Stimulated activated naive CD8-positive, alpha-beta T cell treated with anti-CD3 and anti-CD28 coated beads, Interleukin-15, amount 100 ng/mL, for 72 hours (primary cell): ENCODE data around the gene PRDM16.
"Not testable (repeated sequence)": the region's sequence is repeated elsewhere in the genome, so short reads cannot be mapped to it uniquely, and the experiment has no call there.

Source experiments
- ATAC-seq: fragments of 150-1000 bp; cut with Tn5 transposase; 2 replicates; pipeline ENCODE4 v1.10.0; 2021; ENCODE audit warnings: mild to moderate bottlenecking, moderate library complexity
- DNase-seq, 2 donors: peaks; one replicate each; pipeline ENCODE4 v3.0.0; 2021 to 2022
- H3K27ac Mint-ChIP-seq, 2 donors: one replicate each; pipeline ENCODE4 v1.8.0; 2022; ENCODE audit warnings: mild to moderate bottlenecking in 2 of 2, mixed read lengths in 2 of 2, moderate library complexity in 2 of 2
- H3K27me3 Mint-ChIP-seq: one replicate; pipeline ENCODE4 v1.8.0; 2022; ENCODE audit warnings: mixed read lengths
- H3K4me1 Mint-ChIP-seq: one replicate; pipeline ENCODE4 v1.8.0; 2022; ENCODE audit warnings: mild to moderate bottlenecking, mixed read lengths
- H3K4me3 Mint-ChIP-seq, 2 donors: one replicate each; pipeline ENCODE4 v1.8.0; 2022; ENCODE audit warnings: mild to moderate bottlenecking in 2 of 2, mixed read lengths in 2 of 2, moderate library complexity in 1 of 2
- H3K9me3 Mint-ChIP-seq, 2 donors: one replicate each; pipeline ENCODE4 v1.8.0; 2022; ENCODE audit warnings: mixed read lengths in 2 of 2

The PRDM16 gene

DNA sequence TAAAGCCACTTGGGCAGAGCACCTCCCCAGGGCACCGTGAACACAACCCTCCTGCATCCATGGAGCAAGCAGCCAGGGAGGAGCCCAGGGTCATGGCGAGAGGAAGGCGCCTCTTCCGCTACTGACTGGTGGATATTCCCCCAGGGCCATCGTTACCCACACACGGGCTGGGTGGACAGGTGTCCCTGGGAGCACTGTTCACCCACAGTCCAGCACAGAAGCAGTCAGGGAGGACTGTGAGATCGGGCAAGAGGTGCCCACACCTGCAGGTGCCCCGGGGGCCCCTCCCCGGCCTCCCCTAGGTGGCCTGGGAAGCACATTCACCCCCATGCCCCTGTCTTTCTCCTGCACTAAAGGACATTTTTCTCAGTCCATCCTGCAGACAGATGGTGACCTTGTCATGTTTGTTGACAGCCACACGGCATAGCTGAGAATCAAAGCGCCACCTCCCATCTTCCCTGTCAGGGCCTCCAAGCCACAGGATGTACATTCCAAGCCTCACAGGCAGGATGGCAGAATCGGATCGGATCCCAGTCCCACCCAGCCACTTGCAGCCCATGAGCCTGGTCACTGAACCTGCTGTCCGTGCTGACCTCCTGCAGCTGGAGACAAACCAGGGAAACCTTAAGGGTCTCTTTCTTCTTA is 160.2 kb downstream of the PRDM16 start:
- Mint-ChIP-seq H3K4me1 (no peaks in the 10 kb centered on the region), H3K4me3 (no peak overlapping the region), H3K27me3 (peaks cover 8% of the 10 kb centered on the region), H3K27ac (peak overlapping the region in 1 of 2 donors; percentile 83), H3K9me3 (no peaks in the 10 kb centered on the region)
- DNase-seq (no peak), ATAC-seq (no peak)

DNA sequence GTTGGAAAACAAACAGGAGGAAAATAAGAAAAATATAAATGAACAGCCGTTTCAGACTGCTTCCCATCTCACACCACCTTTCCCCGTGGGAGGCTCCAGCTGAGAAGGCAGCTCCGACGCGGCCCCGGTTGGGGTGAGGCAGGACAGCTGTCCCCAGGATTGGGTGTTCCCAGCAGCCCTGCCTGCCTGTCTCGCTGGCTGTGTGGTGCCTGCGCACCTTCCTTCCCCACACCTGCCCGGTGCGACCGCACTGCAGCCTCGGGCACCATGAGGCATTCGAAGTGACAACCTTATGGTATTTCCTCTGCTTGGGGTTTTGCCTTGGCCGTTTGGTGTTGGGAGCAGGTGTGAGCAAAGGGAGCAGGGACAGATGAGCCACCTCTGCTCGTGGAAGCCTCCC is 161.6 kb downstream of the PRDM16 start:
- DNase-seq: no peak
- no peak overlapping the region for H3K4me3 Mint-ChIP-seq
- no peak for ATAC-seq
- H3K4me1 Mint-ChIP-seq: no peaks in the 10 kb centered on the region
- peaks cover 8% of the 10 kb centered on the region for H3K27me3 Mint-ChIP-seq
- no peak overlapping the region for H3K27ac Mint-ChIP-seq
- H3K9me3 Mint-ChIP-seq: no peaks in the 10 kb centered on the region

DNA sequence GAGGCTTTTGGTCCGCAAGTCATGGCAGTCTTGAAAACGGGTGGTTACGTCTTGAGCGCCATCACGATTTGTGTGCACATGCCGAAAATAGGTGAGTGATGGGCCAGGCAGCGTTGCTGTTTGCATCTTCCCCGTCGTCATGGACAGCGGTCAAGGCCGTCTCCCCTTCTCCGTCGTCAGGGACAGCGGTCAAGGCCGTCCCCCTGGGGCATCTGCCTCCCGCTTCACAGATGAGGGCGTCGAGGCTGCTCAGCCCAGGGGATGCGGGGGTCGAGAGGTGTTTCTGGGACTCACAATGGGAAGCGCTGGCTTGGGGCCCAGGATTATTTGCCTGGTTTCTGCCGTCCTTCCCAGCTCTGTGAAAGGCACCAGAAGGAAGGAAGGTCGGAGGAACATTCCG is 162.2 kb downstream of the PRDM16 start:
- Mint-ChIP-seq H3K27ac (no peak overlapping the region), H3K27me3 (peaks cover 8% of the 10 kb centered on the region), H3K9me3 (no peaks in the 10 kb centered on the region), H3K4me1 (no peaks in the 10 kb centered on the region), H3K4me3 (no peak overlapping the region)
- ATAC-seq (no peak), DNase-seq (no peak)

DNA sequence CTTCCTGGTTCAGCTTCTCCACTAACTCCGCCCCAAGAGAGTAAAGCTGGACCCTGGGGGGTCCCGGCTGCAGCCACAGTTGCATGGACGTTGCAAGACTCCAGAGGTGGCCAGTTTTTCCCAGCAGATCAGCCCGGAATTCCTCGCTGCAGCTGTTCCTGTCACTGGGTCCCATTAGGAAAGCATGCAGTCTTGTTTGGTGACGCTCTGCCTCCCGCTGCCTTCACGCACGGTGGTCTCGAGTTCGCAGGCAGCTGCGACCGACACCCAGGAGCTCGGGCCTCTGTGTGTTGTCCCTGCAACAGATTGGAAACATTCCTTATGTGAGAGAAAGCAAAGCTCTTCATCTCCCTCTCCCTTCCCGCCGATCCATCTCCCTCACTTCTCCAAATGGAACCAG is 162.8 kb downstream of the PRDM16 start:
- Mint-ChIP-seq H3K9me3 (no peaks in the 10 kb centered on the region), H3K27ac (no peak overlapping the region), H3K4me1 (no peaks in the 10 kb centered on the region), H3K4me3 (no peak overlapping the region), H3K27me3 (peaks cover 8% of the 10 kb centered on the region)
- ATAC-seq: no peak
- DNase-seq: no peak

DNA sequence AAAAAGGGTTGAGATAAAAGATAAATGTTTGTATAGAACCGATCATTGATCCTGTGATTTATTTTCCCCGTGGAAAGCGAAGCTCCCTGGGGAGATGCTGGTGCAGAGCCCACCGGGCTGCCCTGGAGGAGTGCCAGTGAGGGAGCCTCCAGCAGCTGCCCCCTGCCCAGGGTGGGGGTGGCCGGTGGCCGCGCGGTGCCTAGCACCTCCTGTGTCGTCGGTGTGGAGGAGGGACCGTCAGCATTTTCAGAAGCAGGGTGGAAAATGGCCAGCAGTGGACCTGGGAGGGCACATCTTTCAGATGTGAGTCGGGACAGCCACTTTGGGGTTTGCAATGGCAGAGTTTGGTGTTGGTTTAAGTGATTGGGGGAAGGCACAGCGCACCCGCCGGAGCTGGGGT is 164.0 kb downstream of the PRDM16 start:
- Mint-ChIP-seq H3K9me3 (no peaks in the 10 kb centered on the region), H3K4me1 (no peaks in the 10 kb centered on the region), H3K27ac (no peak overlapping the region), H3K4me3 (no peak overlapping the region), H3K27me3 (peaks cover 8% of the 10 kb centered on the region)
- no peak for ATAC-seq
- no peak for DNase-seq

DNA sequence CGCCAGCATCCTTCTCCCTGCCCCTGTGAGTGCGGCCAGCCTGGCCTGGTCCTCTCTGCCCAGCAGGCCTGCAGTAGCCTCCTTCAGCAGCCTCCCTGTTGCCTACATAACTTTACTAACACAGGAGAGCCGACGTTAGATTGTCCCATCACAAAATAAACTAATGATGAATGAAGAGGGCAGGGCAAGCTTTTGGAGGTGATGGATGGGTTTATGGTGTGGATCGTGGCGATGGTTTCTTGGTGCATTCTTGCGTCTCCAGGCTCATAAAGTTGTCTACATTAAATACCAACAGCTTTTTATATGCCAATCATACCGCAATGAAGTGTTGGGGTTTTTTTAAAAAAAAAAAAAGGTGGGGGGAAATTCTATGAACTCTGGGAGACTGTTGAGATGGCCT is 164.5 kb downstream of the PRDM16 start:
- Mint-ChIP-seq H3K9me3 (no peaks in the 10 kb centered on the region), H3K27ac (no peak overlapping the region), H3K4me1 (no peaks in the 10 kb centered on the region), H3K27me3 (peaks cover 5% of the 10 kb centered on the region), H3K4me3 (no peak overlapping the region)
- no peak for DNase-seq
- ATAC-seq: no peak

DNA sequence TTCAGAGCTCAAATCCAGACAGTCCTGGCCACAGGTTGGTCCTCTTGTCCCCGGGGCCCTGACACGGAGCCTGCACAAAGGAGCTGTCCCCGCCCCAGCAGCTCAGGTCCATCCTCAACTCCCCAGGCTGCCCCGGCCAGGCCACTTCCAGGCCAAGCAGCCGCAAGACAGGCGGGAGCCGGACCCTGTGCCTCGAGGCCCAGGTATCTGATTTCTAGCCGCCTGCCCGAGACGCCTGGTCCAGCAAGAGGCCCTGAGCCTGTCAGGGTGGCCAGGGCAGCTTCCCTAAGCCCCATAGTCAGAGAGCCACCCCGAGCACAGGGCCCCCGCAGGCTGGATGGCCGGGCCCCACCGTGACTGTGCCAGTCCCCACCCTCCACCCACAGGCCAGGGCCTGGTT is 165.3 kb downstream of the PRDM16 start:
- no peak overlapping the region for H3K4me3 Mint-ChIP-seq
- H3K27me3 Mint-ChIP-seq: no peaks in the 10 kb centered on the region
- DNase-seq (no peak), ATAC-seq (no peak)
- no peaks in the 10 kb centered on the region for H3K9me3 Mint-ChIP-seq
- no peak overlapping the region for H3K27ac Mint-ChIP-seq
- H3K4me1 Mint-ChIP-seq: no peaks in the 10 kb centered on the region

DNA sequence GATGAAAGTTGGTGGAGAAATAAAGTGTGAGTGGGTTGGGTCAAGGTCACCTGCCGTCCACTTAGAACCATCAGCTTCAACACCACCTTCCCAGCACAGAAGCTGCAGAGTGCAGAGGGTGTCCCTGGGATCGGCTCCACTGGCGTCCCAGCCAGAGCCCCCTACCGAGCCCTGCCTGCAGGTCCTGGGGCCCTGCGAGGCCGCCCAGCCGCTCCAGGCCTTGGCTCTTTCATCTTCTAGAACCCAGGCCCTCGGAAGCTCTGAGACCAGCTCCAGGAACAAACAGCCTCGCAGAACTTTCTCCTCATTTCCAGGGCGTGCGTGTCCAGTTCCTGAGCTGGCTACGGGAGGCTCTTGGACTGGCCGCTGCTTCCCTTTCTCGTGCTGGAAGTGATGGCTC is 166.0 kb downstream of the PRDM16 start:
- Mint-ChIP-seq H3K27me3 (no peaks in the 10 kb centered on the region), H3K4me3 (no peak overlapping the region), H3K27ac (no peak overlapping the region), H3K4me1 (no peaks in the 10 kb centered on the region), H3K9me3 (no peaks in the 10 kb centered on the region)
- ATAC-seq (no peak), DNase-seq (no peak)

DNA sequence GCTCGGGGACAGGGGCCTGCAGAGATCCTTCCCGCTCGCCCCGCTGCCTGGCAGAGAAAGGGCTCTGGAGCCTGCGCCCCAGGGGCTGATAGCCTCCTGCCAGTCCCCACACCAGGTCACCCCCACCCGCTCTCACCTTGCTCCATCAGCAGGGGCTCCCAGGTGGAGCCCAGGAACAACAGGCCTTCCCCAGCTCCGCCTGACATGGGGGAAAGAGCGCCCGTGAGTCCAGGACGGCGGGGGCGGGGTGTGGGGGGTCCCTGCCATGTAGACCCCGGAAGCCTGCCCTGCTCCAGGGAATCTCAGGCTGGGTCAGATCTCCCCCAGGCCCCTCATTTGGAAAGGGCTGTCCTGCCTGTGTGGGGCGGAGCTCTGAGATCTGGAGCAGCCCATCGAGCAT is 166.5 kb downstream of the PRDM16 start:
- ATAC-seq: no peak
- DNase-seq: no peak
- Mint-ChIP-seq H3K27me3 (no peaks in the 10 kb centered on the region), H3K4me3 (no peak overlapping the region), H3K27ac (peak overlapping the region in 1 of 2 donors; percentile 90), H3K9me3 (no peaks in the 10 kb centered on the region), H3K4me1 (no peaks in the 10 kb centered on the region)

DNA sequence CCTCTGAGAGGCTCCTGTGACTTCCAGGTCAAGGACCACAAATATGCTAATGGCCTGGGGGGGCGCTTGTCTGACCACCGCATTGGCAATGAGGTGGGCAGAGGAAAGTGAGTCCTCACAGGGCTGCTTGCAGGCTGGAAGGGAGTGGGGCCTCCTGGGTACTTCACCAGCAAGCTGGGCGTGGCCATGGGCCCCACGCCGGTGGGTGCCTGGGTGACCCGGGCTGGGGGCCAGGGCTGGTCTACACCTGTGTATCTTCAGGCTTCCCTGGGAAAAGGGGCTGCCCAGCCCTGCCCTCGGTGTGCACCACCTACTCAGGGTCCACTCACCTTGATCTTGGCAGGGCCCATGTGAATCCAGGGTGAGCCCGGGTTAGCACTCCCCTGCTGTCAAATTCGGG is 167.4 kb downstream of the PRDM16 start:
- Mint-ChIP-seq H3K9me3 (no peaks in the 10 kb centered on the region), H3K27me3 (no peaks in the 10 kb centered on the region), H3K27ac (no peak overlapping the region), H3K4me3 (no peak overlapping the region), H3K4me1 (no peaks in the 10 kb centered on the region)
- ATAC-seq (no peak), DNase-seq (no peak)

DNA sequence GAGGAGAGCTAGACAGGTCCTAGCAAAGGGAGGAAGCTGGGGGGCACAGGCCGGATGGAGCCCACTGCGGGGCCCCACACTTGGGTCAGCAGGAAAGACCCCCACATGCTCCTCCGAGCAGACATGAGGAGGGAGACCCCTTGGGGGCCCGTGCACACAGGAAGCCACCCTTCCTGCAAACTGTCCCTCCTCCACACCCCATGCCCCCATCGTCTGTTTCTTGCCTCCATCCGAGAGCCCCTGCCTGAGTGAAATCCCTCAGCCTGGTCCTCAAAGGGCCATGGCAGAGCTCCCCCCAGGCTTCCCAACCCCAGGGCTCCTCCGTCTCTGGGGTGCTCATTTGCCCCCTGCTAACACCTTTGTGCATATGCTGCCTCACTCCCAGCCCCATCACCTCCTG is 168.0 kb downstream of the PRDM16 start:
- no peaks in the 10 kb centered on the region for H3K27me3 Mint-ChIP-seq
- H3K27ac Mint-ChIP-seq: no peak overlapping the region
- no peaks in the 10 kb centered on the region for H3K9me3 Mint-ChIP-seq
- no peak for DNase-seq
- ATAC-seq: no peak
- no peaks in the 10 kb centered on the region for H3K4me1 Mint-ChIP-seq
- H3K4me3 Mint-ChIP-seq: no peak overlapping the region

DNA sequence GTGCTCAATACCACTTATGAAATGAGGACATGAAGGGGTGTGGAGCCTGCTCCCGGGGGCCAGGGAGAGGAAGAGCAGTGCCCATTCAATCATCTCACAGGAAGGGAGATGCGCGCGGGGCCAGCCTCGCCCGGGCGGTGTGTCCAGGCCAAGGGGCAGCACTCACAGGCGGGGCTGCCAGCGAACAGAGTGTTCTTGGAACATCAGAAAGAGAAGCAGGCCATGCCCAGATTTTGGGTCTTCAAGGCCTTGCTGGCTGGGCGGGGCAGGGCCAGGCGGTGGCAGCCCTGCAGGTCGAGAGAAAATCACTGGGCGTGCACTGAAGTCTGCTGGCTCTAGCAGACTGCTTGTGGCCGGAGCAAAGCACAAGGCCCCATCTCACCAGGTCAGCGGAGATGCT is 168.6 kb downstream of the PRDM16 start:
- H3K27ac Mint-ChIP-seq: no peak overlapping the region
- DNase-seq: no peak
- no peaks in the 10 kb centered on the region for H3K27me3 Mint-ChIP-seq
- no peak overlapping the region for H3K4me3 Mint-ChIP-seq
- no peak for ATAC-seq
- no peaks in the 10 kb centered on the region for H3K9me3 Mint-ChIP-seq
- H3K4me1 Mint-ChIP-seq: no peaks in the 10 kb centered on the region

DNA sequence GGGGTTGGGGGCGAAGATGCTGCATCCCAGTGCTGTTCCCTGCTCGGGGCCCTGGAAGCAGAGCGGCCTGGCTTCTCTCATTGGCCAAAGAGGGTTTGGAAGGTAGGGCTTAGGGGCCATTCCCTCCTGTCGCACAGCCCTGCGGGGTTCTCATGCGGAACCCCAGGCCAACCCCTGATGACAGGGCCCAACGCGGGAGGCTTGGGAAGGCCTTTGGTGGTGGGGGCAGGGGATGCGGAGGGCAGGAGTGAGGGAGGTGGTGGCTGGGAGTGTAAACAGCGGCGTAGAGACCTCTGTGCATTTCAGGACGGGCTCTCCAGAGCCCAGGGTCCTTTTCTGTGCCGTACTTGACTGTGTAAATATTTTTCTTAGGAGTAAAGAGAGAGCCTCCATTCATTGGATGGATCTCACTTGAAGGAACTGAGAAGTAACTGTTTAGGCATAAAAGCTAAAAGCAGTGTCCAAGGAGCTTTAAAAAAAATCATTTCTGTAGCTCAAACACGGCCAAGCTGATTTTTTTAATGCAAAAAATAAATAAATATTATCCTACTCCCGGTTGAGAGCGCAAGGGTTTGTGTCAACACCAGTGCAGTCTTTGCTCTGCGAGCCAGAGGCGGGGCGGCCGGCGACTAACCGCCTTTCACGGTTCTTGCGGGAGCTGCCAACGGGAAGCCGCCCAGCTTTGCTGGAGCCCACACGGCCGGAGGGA is 169.1 kb downstream of the PRDM16 start:
- DNase-seq (no peak), ATAC-seq (no peak)
- no peak overlapping the region for H3K4me3 Mint-ChIP-seq
- no peaks in the 10 kb centered on the region for H3K4me1 Mint-ChIP-seq
- H3K27ac Mint-ChIP-seq: no peak overlapping the region
- H3K27me3 Mint-ChIP-seq: no peaks in the 10 kb centered on the region
- H3K9me3 Mint-ChIP-seq: no peaks in the 10 kb centered on the region

DNA sequence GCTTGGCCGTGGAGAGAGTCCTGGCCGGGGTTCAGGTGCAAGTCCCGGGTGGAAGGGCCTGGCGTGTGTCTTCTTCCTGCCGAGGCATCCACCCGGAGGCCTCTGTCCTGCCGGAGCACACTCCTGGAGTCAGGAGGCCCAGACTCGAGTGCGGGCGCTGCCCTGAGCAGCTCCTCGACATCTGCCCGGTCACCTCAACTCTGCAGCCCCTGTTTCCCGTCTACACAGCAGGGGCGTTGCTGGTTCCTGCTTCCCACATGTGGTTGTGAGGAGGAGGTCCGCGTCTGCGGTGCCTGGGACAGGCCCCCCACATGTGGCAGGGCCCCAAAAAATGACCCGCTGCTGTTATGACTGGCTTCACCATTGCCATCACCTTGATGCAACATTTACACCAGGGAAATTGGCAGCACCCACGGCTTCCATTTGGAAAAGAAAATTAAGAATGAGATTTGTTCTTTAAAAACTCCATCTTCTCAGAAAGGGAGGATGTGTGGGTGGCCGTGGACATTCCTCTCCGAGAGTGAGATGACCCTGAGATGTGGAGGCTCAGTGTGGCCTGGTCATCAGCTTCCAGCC is 169.8 kb downstream of the PRDM16 start:
- DNase-seq (no peak), ATAC-seq (no peak)
- no peak overlapping the region for H3K27ac Mint-ChIP-seq
- H3K27me3 Mint-ChIP-seq: no peaks in the 10 kb centered on the region
- no peak overlapping the region for H3K4me3 Mint-ChIP-seq
- no peaks in the 10 kb centered on the region for H3K9me3 Mint-ChIP-seq
- no peaks in the 10 kb centered on the region for H3K4me1 Mint-ChIP-seq

DNA sequence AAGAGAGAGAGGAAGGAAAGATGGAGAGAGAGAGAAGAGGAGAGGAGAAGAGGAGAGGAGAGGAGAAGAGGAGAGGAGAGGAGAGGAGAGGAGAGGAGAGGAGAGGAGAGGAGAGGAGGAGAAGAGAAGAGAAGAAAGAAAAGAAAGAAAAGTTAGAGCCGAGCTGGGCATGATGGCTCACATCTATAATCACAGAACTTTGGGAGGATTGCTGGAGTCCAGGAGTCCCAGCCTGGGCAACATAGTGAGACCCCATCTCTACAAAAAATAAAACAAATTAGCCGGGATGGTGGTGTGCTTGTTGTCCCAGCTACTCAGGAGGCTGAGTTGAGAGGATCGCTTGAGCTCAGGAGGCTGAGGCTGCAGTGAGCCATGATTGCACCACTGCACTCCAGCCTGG is 171.0 kb downstream of the PRDM16 start:
- not testable (repeated sequence) for H3K27me3 Mint-ChIP-seq, H3K27ac Mint-ChIP-seq, ATAC-seq

DNA sequence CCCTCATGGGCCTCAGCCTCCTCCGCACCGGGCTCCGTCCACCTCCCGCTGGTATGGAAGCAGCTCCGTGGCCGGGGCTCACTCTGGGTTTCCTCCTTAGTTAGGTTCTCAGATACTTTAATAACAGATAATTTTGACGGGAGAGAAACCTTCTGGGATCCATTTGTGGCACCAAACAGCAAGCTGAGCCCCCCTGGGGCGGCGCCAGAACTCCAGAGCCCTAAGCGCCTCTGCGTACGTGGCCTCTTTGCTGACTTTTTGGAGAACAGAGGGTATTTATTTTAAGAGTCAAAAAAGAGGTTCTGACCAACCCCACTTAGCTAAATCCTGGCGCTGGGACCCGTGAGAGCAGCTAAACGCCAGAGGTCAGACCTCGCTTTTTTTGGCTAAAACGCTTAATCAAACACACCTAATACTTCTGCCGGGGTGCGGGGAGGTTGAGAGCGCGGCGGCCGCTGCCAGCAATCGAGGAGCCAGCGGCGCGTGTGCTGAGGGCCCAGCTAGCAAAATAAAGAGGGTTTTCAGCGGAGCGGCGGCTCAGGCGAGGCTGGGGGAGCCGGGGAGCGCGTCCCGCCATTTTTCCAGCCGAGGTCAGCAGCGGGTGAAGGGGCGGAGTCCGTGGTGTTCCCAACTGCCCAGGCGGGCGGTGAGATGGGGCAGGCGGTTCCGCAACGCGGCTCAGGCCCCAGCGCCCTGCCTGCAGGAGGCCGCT is 171.7 kb downstream of the PRDM16 start:
- Mint-ChIP-seq H3K4me1 (no peaks in the 10 kb centered on the region), H3K9me3 (no peaks in the 10 kb centered on the region), H3K27ac (no peak overlapping the region), H3K4me3 (no peak overlapping the region), H3K27me3 (no peaks in the 10 kb centered on the region)
- DNase-seq (no peak), ATAC-seq (no peak)

More for the DNA sequence above, 171.0 kb downstream of the PRDM16 start:
- not testable (repeated sequence) for DNase-seq, H3K9me3 Mint-ChIP-seq, H3K4me3 Mint-ChIP-seq, H3K4me1 Mint-ChIP-seq
